Breast epithelium (tissue), 4 donors: ENCODE results near the gene DMD. TPM values are rescaled to one million over a fixed set of nuclear protein-coding genes. Genes with fewer than 3 reads are reported as not detected.
A peak's percentile ranks its signal among the peaks of the same experiment; 100 is the strongest.

Experiments
- DNase-seq, 2 donors: peaks; one replicate each; pipeline ENCODE4 v3.0.0-alpha.2; 2019; ENCODE audit warnings: low spot score in 2 of 2
- H3K27ac ChIP-seq, 2 donors: fragments of 200-600 bp; sonication (generic) in 1 of 2; one replicate each; pipeline ENCODE4 v1.5.1; 2016 to 2019; ENCODE audit warnings: mild to moderate bottlenecking in 1 of 2
- H3K27me3 ChIP-seq, 2 donors: fragments of 200-600 bp; sonication (generic) in 1 of 2; one replicate each; pipeline versions ENCODE4 v1.5.1 to v1.6.0; 2017 to 2019; ENCODE audit warnings: control low read depth in 1 of 2, mild to moderate bottlenecking in 1 of 2
- H3K36me3 ChIP-seq: fragments of 200-600 bp; one replicate; pipeline ENCODE4 v1.5.1; 2019
- H3K4me1 ChIP-seq, 2 donors: fragments of 200-600 bp; sonication (generic); one replicate each; pipeline ENCODE4 v1.5.1; 2016 to 2019; ENCODE audit warnings: control low read depth in 1 of 2
- H3K4me3 ChIP-seq, 3 donors: fragments of 200-600 bp; sonication (generic); 1 replicate in 2 of 3; 2 replicates in 1 of 3; pipeline ENCODE4 v1.5.1; 2016 to 2019; ENCODE audit warnings: mild to moderate bottlenecking in 3 of 3, moderate library complexity in 2 of 3
- H3K9me3 ChIP-seq, 2 donors: fragments of 200-600 bp; sonication (generic) in 1 of 2; one replicate each; pipeline ENCODE4 v1.5.1; 2016 to 2019; ENCODE audit warnings: control low read depth in 1 of 2
- CTCF ChIP-seq, 3 donors: fragments of 450-650 bp; IDR thresholded peaks; one replicate each; pipeline ENCODE4 v1.5.1; 2016 to 2017; ENCODE audit warnings: antibody characterized with exemption in 3 of 3, mild to moderate bottlenecking in 3 of 3, moderate library complexity in 3 of 3
- POLR2A ChIP-seq: fragments of 450-650 bp; IDR thresholded peaks from one replicate; pipeline ENCODE4 v1.6.1; 2016; ENCODE audit warnings: antibody characterized with exemption, mild to moderate bottlenecking, moderate library complexity
- POLR2AphosphoS5 ChIP-seq, 3 donors: sonication (generic); formaldehyde crosslinking; IDR thresholded peaks; one replicate each; pipeline ENCODE4 v1.6.1; 2017; ENCODE audit warnings: antibody characterized with exemption in 3 of 3
- intact Hi-C: fragments of 100-400 bp; cut with DNase I; formaldehyde crosslinking; loops from one replicate; pipeline ENCODE4 v1.15.1; 2023; ENCODE audit warnings: low total_unique reads
- total RNA-seq, 3 donors: library from RNA; depleted of rRNA; stranded (reverse); fragments of >200 nt; gene quantifications; one replicate each; pipeline ENCODE4 v1.1.0, GENCODE V29; 2016

Gene DMD
- total RNA-seq: 100 to 1,000 TPM in 1 of 3 donors, 10 to 100 TPM in 2; 57.0 to 135 (median 65.2) TPM

- Histone ChIP-seq H3K27ac (peak within 1 kb of the TSS; percentile 40 to 70), H3K4me1 (no peaks in the 10 kb centered on the region), H3K4me3 (peak within 1 kb of the TSS; percentile 24 to 57 (median 43)), H3K27me3 (peaks cover 0 to 7% of the 10 kb centered on the region in 2 donors), H3K9me3 (no peaks in the 10 kb centered on the region), H3K36me3 (no peaks in the 10 kb centered on the region)
- peak in 1 of 2 donors; percentile 75 for DNase-seq
- TF ChIP-seq POLR2AphosphoS5 (IDR thresholded peaks at IDR 0.05) (peak in 1 of 3 donors; percentile 47), CTCF (IDR thresholded peaks at IDR 0.05) (no peak), POLR2A (peak; percentile 35)
- intact Hi-C loops: no loop called here
Observed at GRCh38 chrX:33211356-33212260, at the start of gene DMD. TSS of gene DMD (minus strand) at chrX:33211549. CDS start at chrX:33211312, 237 bp downstream.

- TF ChIP-seq CTCF (IDR thresholded peaks at IDR 0.05) (no peak), POLR2A (no peak), POLR2AphosphoS5 (IDR thresholded peaks at IDR 0.05) (no peak)
- no peak for DNase-seq
- Histone ChIP-seq H3K36me3 (no peaks in the 10 kb centered on the region), H3K4me1 (no peaks in the 10 kb centered on the region), H3K27me3 (peaks cover 0 to 5% of the 10 kb centered on the region in 2 donors), H3K9me3 (no peaks in the 10 kb centered on the region), H3K27ac (no peak overlapping the region), H3K4me3 (no peak overlapping the region)
- intact Hi-C loops: no loop called here
Observed at GRCh38 chrX:33252306-33252825, 41.0 kb upstream of the DMD start.

GRCh38 chrX:33218819-33219218, 7.5 kb upstream of the DMD start:
- H3K4me3 ChIP-seq: no peak overlapping the region
- no peaks in the 10 kb centered on the region for H3K36me3 ChIP-seq
- DNase-seq: no peak
- H3K4me1 ChIP-seq: no peaks in the 10 kb centered on the region
- peaks cover 0 to 10% of the 10 kb centered on the region in 2 donors for H3K27me3 ChIP-seq
- H3K27ac ChIP-seq: no peak overlapping the region
- intact Hi-C loops: no loop called here
- no peaks in the 10 kb centered on the region for H3K9me3 ChIP-seq
- TF ChIP-seq CTCF (IDR thresholded peaks at IDR 0.05): no peak
- TF ChIP-seq POLR2A: no peak

- Histone ChIP-seq H3K36me3 (no peaks in the 10 kb centered on the region), H3K27me3 (no peaks in the 10 kb centered on the region), H3K27ac (peak overlapping the region; percentile 40 to 70), H3K4me1 (no peaks in the 10 kb centered on the region), H3K4me3 (peak overlapping the region; percentile 24 to 57 (median 43)), H3K9me3 (no peaks in the 10 kb centered on the region)
- no peak for DNase-seq
- TF ChIP-seq POLR2AphosphoS5 (IDR thresholded peaks at IDR 0.05) (no peak), POLR2A (no peak), CTCF (IDR thresholded peaks at IDR 0.05) (no peak)
- intact Hi-C loops: no loop called here
Observed at GRCh38 chrX:33210156-33210555, 1.2 kb downstream of the DMD start.

GRCh38 chrX:33207056-33207455, 4.3 kb downstream of the DMD start:
- no peaks in the 10 kb centered on the region for H3K9me3 ChIP-seq
- no peaks in the 10 kb centered on the region for H3K36me3 ChIP-seq
- peak overlapping the region; percentile 30 to 54 for H3K27ac ChIP-seq
- H3K27me3 ChIP-seq: no peaks in the 10 kb centered on the region
- TF ChIP-seq POLR2AphosphoS5 (IDR thresholded peaks at IDR 0.05): no peak
- TF ChIP-seq CTCF (IDR thresholded peaks at IDR 0.05): no peak
- TF ChIP-seq POLR2A: no peak
- no peak for DNase-seq
- no peaks in the 10 kb centered on the region for H3K4me1 ChIP-seq
- intact Hi-C loops: no loop called here
- H3K4me3 ChIP-seq: peak overlapping the region in 2 of 3 donors; percentile 43
